ENCODE results near the gene SERPINC1.
"Not testable (repeated sequence)": the region's sequence is repeated elsewhere in the genome, so short reads cannot be mapped to it uniquely, and the experiment has no call there.

SERPINC1 gene

DNA sequence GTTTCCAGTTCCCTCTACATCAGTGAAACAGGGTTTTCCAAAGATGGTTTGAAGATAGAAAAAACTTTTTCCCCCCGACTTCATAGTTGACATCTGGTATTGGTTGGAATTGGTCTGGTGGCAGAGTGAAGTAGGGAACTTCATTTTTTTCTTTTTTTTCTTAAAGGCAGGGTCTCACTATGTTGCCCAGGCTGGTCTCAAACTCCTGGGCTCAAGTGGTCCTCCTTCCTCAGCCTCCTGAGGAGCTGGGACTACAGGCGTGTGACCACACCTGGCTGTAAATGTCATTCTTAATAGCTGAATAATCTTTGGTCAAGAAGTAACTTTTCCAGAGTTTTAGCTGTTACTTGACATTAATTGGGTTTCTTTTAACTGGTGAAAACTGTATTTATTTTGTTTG lies 27.2 kb downstream of the SERPINC1 start:
- no peak for DNase-seq

- DNase-seq: no peak
These were observed 28.4 kb downstream of the SERPINC1 start for GRCh38 chr1:173888749-173889148.

DNA sequence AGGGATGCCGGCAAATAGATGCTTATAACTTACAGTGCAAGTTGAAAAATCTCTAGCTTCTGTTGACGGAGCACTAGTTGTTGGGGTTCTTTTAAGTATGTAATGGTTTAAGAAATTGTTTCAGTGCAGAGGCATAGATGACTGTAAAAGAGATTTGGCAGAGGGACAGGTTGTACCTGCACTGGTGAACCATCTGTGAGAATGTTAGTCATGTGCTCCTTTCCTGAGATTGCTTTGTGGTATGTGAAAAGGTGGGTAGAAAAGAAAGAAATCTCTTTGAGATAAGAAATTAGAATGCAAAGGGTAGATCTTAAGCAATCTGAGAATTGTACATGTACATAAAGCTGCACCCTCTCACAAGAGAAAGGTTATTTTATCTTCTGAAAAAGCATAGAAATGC lies 29.5 kb downstream of the SERPINC1 start:
- no peak for DNase-seq

DNA sequence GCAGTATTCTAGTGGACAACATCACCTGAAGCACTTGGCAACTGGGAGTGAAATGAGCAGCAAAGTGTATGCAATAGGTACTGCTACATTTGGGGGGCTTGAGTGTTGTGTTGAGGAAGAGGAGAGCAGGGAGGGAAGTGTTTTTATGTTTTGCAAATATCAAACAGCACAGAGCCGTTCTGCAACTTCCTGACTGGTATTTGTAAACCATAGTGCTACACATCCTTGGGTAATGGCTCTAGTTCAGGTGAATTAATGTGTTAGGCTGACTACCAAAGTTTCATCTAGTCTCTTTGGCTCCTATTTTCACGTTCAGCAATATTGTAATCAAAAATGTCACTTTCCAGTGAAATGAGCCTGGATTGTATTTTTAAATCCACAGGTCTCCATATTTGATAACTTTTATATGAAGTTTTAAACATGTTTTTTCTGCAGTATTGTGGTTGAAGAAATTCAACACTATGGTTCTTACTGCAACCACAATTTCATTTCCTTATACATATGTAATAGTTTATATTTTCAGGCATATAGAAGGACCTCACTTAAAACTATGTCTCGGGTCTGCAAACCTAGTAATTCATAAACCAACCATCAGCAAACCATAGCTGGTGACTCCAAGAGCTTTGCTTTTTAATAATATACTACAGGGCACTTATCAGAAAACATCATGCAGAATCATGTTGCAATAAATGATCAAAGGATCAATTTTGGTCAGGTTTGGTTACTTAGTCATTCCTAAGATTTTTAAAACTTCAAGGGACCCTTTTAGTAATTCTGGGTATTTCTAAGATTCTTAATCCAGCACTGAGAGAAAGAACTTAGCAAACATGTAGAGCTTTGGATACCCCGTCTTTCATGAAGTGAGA lies 30.1 kb downstream of the SERPINC1 start:
- DNase-seq: no peak

- no peak for DNase-seq
These were observed 32.4 kb downstream of the SERPINC1 start for GRCh38 chr1:173884701-173885100.

DNA sequence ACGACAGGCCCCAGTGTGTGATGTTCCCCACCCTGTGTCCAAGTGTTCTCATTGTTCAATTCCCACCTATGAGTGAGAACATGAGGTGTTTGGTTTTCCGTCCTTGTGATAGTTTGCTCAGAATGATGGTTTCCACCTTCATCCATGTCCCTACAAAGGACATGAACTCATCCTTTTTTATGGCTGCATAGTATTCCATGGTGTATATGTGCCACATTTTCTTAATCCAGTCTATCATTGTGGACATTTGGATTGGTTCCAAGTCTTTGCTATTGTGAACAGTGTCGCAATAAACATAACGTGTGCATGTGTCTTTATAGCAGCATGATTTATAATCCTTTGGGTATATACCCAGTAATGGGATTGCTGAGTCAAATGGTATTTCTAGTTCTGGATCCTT lies 36.0 kb downstream of the SERPINC1 start:
- DNase-seq: not testable (repeated sequence)

DNA sequence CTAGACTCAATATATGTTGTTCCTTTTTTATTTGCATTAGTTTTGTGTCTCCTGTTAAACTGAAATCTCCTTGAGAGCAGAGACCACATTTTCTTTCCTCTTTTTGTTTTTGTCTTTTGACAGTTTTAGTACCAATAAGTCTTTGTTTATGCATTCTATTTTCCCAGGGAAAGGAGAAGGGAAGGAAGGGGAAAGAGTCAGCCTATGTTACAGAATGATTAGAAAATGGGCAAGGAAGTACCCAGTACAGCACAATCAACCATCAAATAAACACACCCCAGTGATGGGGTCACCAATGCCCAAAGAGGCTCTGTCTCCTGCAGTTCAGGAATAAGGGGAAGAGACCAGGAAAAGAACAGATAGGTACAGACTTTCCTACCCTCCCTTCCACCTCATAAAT lies 38.9 kb downstream of the SERPINC1 start:
- no peak for DNase-seq

GRCh38 chr1:173876732-173877131 lies 40.4 kb downstream of the SERPINC1 start:
- DNase-seq: no peak

DNA sequence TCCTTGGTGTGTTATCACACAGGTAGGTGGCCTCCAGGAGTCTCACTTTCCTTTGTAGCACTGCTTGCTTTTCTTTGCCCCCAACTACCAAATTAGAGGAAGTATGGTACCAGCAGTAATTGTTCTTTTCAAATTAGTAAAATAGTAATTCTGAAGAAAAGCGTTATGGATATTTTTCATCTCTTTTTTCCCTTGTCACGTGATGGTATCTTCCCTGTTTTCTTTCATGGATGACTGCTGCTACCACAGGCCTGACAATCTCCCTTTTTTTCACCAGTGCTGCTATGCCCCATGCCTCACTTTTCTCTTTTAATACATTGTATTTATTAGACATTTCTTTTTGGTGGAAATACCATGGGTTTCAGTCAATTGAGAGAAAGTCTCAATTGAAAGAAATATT lies 45.6 kb downstream of the SERPINC1 start:
- no peak for DNase-seq

GRCh38 chr1:173871091-173871490 lies 46.0 kb downstream of the SERPINC1 start:
- DNase-seq: no peak

GRCh38 chr1:173870252-173871075 lies 46.7 kb downstream of the SERPINC1 start:
- DNase-seq: no peak

DNA sequence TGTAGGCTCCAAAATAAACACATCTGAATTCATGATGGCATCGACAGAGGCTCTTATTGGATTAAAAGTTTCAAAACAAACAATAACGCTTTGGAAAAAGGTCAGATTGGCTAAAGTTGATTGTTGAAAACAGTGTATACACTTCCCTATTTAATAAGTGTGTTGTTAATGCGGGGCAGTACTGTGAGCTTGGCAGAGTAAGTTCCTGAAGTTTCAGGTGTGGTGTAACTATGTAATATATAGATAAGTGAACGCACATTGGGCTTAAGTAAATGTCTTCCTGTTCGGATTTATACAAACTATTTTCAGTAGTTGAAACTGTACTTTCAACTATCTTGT lies 48.1 kb downstream of the SERPINC1 start:
- no peak for DNase-seq

GRCh38 chr1:173868266-173869020 lies 48.7 kb downstream of the SERPINC1 start, which contains the start of gene ZBTB37:
ZBTB37 (plus strand) TSS chr1:173868380; CDS start chr1:173870226, 1,846 bp downstream.
- peak; percentile 17 for DNase-seq

GRCh38 chr1:173867753-173868265 lies 49.3 kb downstream of the SERPINC1 start, which contains the start of gene GAS5:
GAS5 (minus strand) TSS chr1:173867989.
- DNase-seq: peak; percentile 96

DNA sequence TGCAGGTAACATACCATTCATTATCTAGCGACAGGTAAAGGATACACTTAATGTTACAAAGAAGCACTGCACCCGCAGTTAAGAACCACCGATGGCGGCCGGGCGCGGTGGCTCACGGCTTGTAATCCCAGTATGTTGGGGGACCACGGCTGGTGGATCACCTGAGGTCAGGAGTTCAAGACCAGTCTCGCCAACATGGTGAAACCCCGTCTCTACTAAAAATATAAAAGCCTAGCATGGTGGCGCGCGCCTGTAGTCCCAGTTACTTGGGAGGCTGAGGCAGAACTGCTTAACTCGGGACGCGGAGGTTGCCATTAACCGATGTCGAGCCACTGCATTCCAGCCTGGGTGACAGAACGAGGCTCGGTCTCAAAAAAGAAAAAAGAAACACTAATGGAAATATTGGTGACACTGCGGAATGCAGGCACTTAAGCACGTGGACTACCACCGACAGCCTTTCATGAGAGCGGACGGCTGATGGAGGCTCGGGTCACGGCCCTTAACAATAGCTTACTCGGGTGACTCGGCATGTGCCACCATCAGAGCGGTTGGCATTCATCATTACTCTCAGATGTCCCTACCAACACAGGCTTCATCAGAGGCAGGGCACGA lies 49.9 kb downstream of the SERPINC1 start:
- no peak for DNase-seq

- DNase-seq: no peak
These were observed 50.6 kb downstream of the SERPINC1 start for GRCh38 chr1:173866413-173867115.

GRCh38 chr1:173865468-173866164 lies 51.5 kb downstream of the SERPINC1 start:
- DNase-seq: no peak

- no peak for DNase-seq
These were observed 52.8 kb downstream of the SERPINC1 start for GRCh38 chr1:173864179-173864867.

DNA sequence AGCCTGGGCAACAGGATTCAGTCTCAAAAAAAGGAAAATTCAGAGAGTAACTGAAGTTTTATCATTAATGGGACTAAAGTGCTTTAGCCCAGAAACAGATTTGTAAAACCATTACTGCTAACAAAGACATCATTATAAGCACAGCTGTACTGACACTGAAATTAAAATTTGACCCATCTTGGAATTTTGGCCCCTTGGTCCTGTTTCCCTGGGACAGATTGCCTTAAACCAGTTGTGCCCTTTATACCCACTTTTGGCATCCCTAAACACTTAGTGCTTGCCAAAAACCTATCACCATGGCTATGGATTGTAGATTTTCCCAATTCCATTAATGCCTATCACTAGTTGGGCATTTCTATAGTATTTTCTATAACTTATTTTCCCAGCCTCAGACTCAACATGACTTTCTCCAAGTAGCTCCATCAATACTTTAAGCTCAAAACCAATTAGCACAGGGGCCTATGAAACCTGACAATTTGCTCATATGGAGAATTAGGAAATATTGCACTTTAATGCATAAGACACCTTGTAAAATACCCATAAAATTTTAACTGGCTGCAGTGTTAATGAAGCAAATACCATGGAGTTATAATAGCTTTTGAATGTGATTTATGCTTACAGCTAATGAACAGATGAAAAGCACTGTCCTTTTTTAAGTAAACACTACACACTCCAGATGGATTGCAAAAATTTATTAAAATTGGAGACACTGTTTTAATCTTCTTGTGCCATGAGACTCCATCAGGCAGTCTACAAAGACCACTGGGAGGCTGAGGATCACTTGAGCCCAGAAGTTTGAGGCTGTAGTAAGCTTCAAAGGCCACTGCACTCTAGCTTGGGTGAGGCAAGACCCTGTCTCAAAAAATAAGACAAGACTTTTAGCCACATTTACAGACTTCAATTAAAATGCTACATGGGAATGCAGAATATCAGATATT lies 53.6 kb downstream of the SERPINC1 start:
- DNase-seq: no peak
